CD4-positive, alpha-beta T cell treated with Interleukin-4 for 1 hour (primary cell): ENCODE results near the gene CNOT10.

ENCODE experiments used
- DNase-seq, 2 donors: peaks; one replicate each; pipeline ENCODE4 v3.0.0-alpha.2; 2020 to 2022

The CNOT10 gene

DNA sequence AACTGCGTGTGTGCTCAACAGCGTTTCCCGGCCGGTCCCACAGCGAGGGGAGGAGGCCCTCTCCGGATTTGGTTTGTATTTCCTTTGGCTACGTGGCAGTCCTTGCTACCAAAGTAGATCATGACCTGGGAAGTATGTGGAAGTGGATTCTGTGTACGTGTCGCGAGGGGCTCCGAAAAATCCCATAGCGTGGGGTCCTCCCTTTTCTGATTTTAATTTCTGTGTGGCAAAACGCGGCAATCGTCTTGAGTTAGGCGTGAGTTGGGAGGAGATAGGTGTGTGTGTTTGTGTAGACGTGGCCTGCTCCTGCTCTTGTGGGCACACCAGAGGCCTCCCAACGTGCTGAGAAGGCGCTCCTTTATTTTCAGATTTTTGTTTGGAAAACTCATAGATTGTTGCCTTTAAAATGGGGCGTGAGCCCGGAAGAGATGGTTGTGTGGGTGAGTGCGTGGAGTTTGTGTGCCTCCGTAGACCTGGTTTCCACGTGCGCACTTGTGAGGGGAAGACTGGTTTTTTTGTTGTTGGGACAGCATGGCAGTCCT, 134.1 kb downstream of the CNOT10 start:
- no peak for DNase-seq

- no peak for DNase-seq
These were observed 134.8 kb downstream of the CNOT10 start for GRCh38 chr3:32819551-32820348.

- no peak for DNase-seq
These were observed 135.4 kb downstream of the CNOT10 start for GRCh38 chr3:32820430-32820829.

- no peak for DNase-seq
These were observed 136.1 kb downstream of the CNOT10 start for GRCh38 chr3:32820971-32821685.

- no peak for DNase-seq
These were observed 136.8 kb downstream of the CNOT10 start for GRCh38 chr3:32821686-32822296.

DNA sequence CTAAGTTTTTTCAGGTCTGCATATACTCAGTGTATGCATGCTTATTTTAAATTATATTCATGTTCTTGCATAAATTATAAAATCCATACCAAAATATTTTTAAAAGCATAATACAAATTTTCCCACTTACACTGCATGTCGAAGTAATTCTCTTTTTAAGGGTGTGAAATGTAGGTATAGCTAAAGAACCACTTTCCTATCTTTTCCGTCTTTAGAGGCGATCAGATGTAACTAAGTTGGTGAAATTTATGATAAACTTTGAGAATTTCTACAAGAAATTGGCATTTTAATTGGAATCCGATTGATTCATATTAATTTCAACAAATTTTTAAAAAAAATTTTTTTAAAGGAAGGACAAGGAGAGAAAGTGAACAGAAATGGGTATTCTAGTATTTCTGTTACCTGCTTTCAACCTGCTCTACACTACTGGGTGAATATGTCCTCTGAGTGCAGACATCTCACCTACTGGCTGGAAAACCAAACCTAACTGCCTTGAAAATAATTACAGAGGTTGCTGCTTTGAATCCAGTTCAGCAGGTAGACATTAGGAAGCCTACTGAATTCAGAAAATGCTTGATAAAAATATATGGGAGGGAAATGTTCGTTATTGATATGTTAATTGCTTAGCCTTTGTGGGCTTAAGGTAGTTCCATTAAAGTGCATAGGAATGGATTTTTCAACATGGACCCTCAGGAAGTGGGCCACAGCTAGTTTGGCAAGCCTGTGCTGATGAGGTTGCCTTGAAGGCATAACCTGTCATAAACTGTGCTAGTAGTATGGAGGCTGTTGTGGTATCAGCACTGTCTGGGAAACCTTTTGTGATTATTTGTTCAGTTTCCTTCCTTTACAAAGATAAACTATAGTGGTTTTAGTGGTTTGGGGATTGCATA, 137.9 kb downstream of the CNOT10 start:
- no peak for DNase-seq
